ENCODE measurements around the gene CD40LG.

Gene CD40LG

DNA sequence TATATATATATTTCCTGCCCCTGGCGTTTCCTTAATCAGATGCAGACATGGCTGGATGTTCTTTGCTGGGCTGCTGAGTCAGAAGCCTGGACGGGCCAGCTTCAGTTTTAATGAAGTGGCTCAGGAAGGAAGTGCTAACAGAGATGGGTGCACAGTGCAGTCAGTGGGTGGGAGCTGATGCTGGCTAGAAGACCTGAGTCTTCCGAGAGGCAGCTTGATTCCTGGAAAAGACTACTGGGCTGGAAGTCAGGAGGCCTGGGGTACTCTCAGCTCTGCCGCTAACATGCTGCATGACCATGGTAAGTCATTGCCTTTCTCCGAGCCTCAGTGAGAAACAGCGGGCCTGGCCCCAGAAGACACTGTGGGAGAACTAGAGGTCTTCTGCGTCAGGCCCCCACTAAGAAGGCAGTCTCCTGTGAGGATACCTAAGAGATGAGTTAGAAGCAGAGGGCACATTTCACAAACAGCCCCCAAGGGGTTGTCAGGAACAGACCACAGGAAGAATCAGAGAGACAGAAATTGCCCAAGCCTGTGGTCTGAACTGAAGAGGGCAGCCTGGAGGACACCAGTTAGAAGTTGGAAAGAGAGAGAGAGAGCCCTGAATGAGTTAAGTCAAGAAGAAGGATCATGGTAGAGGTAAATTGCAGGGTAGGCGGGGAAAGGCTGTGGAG is 8.3 kb upstream of the CD40LG start:
- no peaks in the 10 kb centered on the region for H3K27me3 ChIP-seq (ENCODE audit: low read length)
- no peaks in the 10 kb centered on the region for H3K9me3 ChIP-seq (ENCODE audit: insufficient read depth, low read length)
- H3K36me3 ChIP-seq (ENCODE audit: low read length) = no peaks in the 10 kb centered on the region
- TF ChIP-seq, protein P1, sequence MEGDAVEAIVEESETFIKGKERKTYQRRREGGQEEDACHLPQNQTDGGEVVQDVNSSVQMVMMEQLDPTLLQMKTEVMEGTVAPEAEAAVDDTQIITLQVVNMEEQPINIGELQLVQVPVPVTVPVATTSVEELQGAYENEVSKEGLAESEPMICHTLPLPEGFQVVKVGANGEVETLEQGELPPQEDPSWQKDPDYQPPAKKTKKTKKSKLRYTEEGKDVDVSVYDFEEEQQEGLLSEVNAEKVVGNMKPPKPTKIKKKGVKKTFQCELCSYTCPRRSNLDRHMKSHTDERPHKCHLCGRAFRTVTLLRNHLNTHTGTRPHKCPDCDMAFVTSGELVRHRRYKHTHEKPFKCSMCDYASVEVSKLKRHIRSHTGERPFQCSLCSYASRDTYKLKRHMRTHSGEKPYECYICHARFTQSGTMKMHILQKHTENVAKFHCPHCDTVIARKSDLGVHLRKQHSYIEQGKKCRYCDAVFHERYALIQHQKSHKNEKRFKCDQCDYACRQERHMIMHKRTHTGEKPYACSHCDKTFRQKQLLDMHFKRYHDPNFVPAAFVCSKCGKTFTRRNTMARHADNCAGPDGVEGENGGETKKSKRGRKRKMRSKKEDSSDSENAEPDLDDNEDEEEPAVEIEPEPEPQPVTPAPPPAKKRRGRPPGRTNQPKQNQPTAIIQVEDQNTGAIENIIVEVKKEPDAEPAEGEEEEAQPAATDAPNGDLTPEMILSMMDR (IDR thresholded peaks at IDR 0.05; ENCODE audit: insufficient read depth, low read length, poor library complexity, severe bottlenecking) = no peak
- TF ChIP-seq EZH2phosphoT487 (conservative IDR thresholded peaks at IDR 0.05; ENCODE audit: low read length) = no peak
- H3F3A ChIP-seq (ENCODE audit: insufficient read depth) = no peaks in the 10 kb centered on the region
- no peaks in the 10 kb centered on the region for H3K79me2 ChIP-seq (ENCODE audit: insufficient read depth, low read length)
- H2AFZ ChIP-seq (ENCODE audit: low read depth, low read length, severe bottlenecking) = no peak overlapping the region
- no peaks in the 10 kb centered on the region for H4K20me1 ChIP-seq (ENCODE audit: low read depth, low read length)
- H3K9ac ChIP-seq (ENCODE audit: low read length) = no peak overlapping the region
- H3K9me2 ChIP-seq (replicated peaks; ENCODE audit: insufficient read depth, low read length) = no peaks in the 10 kb centered on the region
- no peak overlapping the region for H3K4me3 ChIP-seq (ENCODE audit: insufficient read depth, low read length, poor library complexity, severe bottlenecking)
- no peak overlapping the region for H3K27ac ChIP-seq (ENCODE audit: low read depth, low read length)
- H3K4me2 ChIP-seq (ENCODE audit: low read depth, low read length, poor library complexity, severe bottlenecking) = no peak overlapping the region

DNA sequence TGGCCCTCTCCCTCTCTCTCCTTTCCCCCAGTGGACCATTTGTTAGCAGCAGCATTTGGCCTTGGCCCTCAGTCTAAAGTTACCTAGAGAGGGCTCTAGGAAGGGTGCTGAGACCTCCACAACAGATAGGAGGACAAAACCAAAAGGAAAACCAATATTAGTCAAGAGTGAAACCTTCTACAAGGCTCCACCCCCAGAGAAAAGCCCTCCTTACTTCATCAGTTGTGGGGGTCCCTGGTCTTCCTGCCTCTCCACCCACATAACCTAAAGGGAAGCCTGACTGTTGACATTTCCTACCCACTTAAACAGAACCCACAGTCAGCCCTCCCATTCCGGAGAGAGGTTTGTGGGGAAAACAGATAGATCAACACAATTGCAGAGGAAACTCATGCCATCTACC is 4.7 kb upstream of the CD40LG start:
- Histone ChIP-seq H3F3A (ENCODE audit: insufficient read depth) (no peaks in the 10 kb centered on the region), H3K9ac (ENCODE audit: low read length) (no peak overlapping the region), H3K9me2 (replicated peaks; ENCODE audit: insufficient read depth, low read length) (no peaks in the 10 kb centered on the region), H3K27ac (ENCODE audit: low read depth, low read length) (no peak overlapping the region), H3K36me3 (ENCODE audit: low read length) (no peaks in the 10 kb centered on the region), H2AFZ (ENCODE audit: low read depth, low read length, severe bottlenecking) (no peak overlapping the region), H3K4me3 (ENCODE audit: insufficient read depth, low read length, poor library complexity, severe bottlenecking) (no peak overlapping the region), H3K79me2 (ENCODE audit: insufficient read depth, low read length) (no peaks in the 10 kb centered on the region), H3K9me3 (ENCODE audit: insufficient read depth, low read length) (no peaks in the 10 kb centered on the region), H3K4me2 (ENCODE audit: low read depth, low read length, poor library complexity, severe bottlenecking) (no peak overlapping the region), H4K20me1 (ENCODE audit: low read depth, low read length) (no peaks in the 10 kb centered on the region), H3K27me3 (ENCODE audit: low read length) (no peaks in the 10 kb centered on the region)
- TF ChIP-seq EZH2phosphoT487 (conservative IDR thresholded peaks at IDR 0.05; ENCODE audit: low read length) = no peak
- TF ChIP-seq, protein P1 (IDR thresholded peaks at IDR 0.05; ENCODE audit: insufficient read depth, low read length, poor library complexity, severe bottlenecking) = no peak

DNA sequence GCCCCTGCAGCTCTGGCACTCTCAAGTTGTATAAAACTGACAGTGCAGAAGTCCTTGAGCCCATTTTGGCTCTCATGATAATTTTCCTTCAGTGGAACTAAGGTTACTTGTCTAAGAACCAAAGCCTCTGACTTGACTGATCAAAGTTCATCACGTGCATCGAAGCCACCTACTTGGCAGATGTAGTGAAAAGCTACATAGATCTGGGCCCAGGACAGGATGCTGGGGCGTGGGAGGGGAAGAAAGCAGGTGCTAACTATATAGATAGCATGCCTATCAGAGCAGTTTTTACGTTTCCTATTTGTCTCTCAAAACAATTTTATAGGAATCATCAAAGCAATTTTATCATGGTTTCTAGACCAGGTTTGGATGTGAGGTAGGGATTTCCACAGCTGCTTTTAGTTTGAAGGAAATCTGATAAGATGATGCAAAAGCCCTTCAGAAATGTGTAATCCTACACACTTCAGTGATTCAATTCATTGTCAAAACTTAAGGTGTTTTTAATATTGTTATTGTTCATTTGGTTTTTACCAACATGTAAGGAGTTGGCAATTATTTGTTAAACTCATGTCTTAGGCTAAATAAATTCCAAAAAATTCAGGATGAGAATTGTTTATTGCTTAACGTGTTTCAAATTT is 1.2 kb upstream of the CD40LG start:
- no peak overlapping the region for H3K4me3 ChIP-seq (ENCODE audit: insufficient read depth, low read length, poor library complexity, severe bottlenecking)
- H3K79me2 ChIP-seq (ENCODE audit: insufficient read depth, low read length) = no peaks in the 10 kb centered on the region
- no peaks in the 10 kb centered on the region for H3K9me2 ChIP-seq (replicated peaks; ENCODE audit: insufficient read depth, low read length)
- no peak overlapping the region for H3K27ac ChIP-seq (ENCODE audit: low read depth, low read length)
- H3K4me2 ChIP-seq (ENCODE audit: low read depth, low read length, poor library complexity, severe bottlenecking) = no peak overlapping the region
- no peaks in the 10 kb centered on the region for H3F3A ChIP-seq (ENCODE audit: insufficient read depth)
- H3K9ac ChIP-seq (ENCODE audit: low read length) = no peak overlapping the region
- H4K20me1 ChIP-seq (ENCODE audit: low read depth, low read length) = no peaks in the 10 kb centered on the region
- TF ChIP-seq, protein P1 (IDR thresholded peaks at IDR 0.05; ENCODE audit: insufficient read depth, low read length, poor library complexity, severe bottlenecking) = no peak
- no peak for TF ChIP-seq EZH2phosphoT487 (conservative IDR thresholded peaks at IDR 0.05; ENCODE audit: low read length)
- no peaks in the 10 kb centered on the region for H3K36me3 ChIP-seq (ENCODE audit: low read length)
- H2AFZ ChIP-seq (ENCODE audit: low read depth, low read length, severe bottlenecking) = no peak overlapping the region
- H3K9me3 ChIP-seq (ENCODE audit: insufficient read depth, low read length) = no peaks in the 10 kb centered on the region
- H3K27me3 ChIP-seq (ENCODE audit: low read length) = no peaks in the 10 kb centered on the region

All from SU-DHL-6 (cell line).